HG03378 (cell line): Measurements from ENCODE around the gene SLC2A3.
"Not testable (repeated sequence)": the region's sequence is repeated elsewhere in the genome, so short reads cannot be mapped to it uniquely, and the experiment has no call there.

Experiments
- ATAC-seq: cut with Tn5 transposase; IDR thresholded peaks from one replicate; pipeline ENCODE4 v1.9.1; 2021; ENCODE audit warnings: mild to moderate bottlenecking, moderate library complexity; ENCODE audit not compliant: unreplicated experiment

The SLC2A3 gene

DNA sequence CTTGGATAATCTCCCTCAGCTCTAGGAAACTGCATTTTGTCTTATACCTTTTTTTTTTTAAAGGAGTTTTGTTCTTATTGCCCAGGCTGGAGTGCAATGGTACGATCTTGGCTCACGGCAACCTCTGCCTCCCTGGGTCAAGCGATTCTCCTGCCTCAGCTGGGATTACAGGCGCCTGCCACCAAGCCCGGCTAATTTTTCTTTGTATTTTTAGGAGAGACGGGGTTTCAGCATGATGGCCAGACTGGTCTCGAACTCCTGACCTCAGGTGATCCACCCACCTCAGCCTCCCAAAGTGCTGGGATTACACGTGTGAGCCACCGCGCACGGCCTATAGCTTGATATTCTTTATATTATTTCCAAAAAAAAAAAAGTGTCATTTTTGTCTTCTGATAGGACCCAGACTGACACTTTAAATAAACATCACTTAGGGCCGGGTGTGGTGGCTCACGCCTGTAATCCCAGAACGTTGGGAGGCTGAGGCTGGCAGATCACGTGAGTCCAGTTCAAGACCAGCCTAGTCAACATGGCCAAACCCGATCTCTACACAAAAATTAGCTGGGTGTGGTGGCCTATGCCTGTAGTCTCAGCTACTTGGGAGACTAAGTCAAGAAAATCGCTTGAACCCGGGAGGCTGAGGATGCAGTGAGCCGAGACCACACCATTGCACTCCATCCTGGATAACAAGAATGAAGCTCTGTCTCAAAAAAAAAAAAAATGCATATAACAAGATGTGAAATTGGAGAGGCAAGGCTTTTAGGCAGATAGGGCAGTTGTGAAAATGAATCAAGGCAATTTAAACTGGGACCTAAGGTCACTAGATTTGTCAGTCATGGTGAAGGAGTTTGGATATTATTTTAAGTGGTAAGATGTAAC is 18.4 kb downstream of the SLC2A3 start:
- ATAC-seq: no peak

DNA sequence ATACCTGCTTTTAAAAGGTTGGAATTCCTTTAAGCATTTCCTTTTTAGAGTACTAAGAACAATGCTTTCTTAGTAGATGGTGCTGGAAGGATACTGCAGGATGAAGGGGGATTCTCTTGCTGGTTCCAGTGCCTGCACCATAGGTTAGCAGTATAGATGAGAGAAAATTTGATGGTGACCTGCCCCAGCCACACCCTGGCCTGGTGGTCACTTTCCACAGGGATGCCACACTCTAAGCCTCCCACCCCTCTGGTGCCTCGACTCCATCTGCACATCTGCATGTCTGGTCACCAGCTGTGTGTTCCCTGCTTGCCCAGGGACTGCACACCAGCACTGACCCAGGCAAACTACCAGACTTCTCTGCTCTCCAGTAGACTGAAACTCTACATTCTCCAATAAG is 19.1 kb downstream of the SLC2A3 start:
- no peak for ATAC-seq

DNA sequence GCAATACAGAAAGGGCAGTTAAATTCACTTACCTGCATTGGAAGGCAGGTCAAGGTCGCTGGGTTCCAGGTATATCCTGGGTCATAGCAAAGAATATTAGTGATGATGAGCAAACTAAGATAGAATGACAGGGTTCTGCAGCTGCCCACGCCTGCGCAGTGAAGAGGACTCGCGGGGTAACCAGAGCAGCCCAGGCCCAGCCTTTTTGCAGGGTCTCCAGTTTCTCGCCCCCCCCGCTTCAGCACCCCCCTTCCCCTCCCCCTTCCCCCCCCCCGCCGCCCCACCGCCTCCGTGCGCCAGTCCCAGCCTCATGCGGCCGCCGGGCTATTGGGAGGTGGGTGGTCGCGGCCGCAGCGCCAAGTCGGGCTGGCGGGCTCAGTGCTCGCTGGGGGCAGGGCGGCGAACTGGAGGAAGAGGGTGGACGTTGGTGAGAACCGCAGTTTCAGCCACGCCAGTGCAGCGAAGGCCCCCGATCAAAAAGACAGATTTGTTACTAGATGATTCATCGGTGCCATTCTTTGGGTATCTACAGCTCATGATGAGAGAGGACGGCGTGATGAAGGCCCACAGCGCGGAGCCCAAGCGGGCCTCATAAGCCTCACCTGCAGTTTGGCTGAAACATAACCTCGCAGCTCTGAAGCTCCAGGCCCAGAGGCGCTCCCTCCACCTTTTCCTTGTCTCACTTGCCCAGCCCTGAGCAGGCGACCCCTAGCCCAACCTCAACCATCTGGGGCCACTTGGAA is 20.2 kb downstream of the SLC2A3 start:
- no peak for ATAC-seq

DNA sequence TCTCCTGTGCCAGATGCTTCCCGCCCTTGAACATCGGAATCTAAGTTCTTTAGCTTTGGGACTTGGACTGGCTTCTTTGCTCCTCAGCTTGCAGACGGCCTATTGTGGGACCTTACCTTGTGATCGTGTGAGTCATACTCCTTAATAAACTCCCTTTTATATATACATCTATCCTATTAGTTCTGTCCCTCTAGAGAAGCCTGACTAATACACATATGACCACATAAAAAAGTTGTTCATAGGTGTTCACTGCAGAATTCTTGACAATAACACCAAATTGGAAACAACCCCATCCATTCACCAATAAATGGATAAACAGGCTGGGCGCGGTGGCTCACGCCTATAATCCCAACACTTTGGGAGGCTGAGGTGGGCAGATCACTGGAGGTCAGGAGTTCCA is 25.9 kb downstream of the SLC2A3 start:
- ATAC-seq: not testable (repeated sequence)

DNA sequence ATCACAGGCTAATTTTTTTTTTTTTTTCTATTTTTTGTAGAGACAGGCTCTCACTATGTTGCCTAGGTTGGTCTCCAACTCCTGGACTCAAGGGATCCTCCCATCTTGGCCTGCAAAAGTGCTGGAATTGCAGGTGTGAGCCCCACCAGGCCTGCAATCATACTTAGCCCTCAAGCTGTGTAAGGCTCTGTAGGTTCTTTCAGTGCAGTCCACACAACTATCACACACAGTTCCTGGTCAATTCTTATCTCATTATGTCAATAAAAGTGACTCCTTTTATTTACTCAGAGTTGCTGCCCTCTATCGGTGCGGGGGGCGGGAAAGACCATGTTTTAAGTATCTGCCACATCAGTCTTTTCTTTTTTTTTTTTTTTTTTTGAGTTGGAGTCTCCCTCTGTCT is 29.0 kb downstream of the SLC2A3 start:
- no peak for ATAC-seq

DNA sequence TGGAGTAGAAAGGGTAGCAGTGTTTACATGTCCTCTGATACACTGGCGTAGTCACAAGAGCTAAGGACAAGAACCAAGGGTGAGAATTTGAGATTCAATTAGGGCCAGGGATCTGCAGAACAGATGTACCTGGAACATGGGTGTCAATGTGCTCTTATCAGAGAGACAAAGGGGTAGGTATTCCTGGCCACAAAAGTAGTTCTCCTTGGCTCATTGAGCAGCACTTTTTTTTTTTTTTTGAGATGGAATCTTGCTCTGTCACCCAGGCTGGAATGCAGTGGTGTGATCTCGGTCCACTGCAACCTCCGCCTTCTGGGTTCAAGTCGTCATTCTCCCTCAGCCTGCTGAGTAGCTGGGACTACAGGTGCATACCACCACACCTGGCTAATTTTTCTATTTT is 29.7 kb downstream of the SLC2A3 start:
- not testable (repeated sequence) for ATAC-seq

DNA sequence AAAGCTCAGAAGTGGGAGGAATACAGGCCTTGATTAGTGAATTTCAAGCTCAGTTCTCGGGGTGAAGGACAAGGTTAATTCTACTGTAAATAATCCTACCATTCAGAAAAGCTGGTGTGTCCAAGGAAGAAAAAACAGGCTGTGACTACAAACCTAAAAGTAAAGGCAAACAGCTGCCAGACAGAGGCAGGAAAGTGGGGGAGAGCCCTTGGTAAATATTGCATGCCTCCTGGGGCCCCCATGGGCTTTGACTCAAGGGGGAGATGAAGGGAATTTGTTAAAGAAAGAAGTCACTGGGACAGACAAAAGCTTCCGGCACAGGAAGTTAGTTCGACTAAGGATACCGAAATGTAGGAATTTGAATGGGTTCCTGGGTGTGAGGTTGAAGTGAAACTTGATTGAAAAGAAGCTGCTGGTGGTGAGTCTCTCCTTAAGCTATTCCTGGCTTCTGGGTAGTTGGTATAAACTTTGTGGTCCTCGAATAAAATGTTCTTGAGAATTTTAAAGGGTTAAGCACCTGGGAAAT is 30.3 kb downstream of the SLC2A3 start:
- ATAC-seq: not testable (repeated sequence)

DNA sequence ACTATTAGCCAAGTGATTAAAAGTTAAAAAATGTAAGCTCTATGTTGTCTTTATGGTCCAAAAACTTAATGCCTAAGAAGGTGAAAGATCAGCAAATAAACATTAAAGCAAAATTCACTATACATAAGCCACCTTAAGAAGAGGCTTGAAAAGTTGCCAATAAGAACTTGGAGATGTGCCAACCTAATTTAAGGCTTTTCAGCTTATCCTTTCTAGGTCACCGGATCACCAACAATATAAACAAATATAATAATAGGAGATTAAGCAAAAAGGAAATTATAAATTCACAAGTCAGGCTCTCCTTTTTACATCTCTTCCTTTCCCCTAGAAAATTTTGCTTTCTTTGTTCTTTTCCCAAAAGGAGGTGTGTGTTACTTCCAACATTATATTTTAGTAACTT is 30.9 kb downstream of the SLC2A3 start:
- no peak for ATAC-seq

DNA sequence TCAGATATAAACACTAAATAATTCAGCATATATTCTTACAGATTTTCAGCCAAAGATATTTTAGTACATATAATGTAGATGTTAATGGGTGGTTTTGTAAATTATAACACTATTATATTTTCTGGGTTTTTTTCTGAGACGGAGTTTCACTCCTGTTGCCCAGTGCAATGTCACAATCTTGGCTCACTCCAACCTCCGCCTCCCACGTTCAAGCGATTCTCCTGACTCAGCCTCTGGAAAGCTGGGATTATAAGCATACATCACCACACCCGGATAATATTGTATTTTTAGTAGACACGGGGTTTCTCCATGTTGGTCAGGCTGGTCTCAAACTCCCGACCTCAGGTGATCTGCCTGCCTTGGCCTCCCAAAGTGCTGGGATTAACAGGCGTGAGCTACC is 33.6 kb downstream of the SLC2A3 start:
- not testable (repeated sequence) for ATAC-seq

DNA sequence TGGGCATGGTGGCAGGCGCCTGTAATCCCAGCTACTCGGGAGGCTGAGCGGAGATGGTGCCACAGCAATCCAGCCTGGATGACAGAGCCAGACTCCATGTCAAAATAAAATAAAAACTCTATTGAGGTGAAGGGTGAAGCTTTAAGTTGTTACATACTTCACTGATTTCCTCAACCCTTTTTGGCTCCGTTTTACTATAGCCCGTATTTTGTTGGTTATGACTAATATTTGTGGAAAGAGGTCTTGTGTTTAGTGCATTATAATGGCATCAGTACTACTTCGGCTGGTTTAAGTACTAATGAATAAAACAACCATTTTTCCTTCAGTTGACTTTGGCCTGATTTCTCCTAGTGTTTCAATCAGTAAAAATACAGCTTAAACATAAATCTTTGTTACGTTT is 36.2 kb downstream of the SLC2A3 start:
- ATAC-seq: no peak

DNA sequence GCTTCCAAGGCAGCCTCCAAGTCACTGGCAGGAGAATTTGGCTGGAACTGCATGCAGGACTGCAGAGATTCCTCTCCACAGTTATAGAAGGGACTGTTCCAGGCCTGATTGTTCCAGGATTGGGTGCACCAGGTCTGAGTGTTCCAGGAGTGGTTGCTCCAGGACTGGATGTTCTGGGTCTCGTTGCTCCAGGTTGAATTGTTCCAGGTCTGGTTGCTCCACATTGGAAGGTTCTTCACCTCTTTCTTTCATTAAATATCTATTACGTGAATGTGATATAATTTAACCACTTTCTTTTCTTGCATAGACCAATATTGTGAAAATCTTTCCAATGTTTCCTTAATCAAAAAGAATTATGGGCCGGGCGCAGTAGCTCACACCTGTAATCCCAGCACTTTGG is 39.3 kb downstream of the SLC2A3 start:
- not testable (repeated sequence) for ATAC-seq

DNA sequence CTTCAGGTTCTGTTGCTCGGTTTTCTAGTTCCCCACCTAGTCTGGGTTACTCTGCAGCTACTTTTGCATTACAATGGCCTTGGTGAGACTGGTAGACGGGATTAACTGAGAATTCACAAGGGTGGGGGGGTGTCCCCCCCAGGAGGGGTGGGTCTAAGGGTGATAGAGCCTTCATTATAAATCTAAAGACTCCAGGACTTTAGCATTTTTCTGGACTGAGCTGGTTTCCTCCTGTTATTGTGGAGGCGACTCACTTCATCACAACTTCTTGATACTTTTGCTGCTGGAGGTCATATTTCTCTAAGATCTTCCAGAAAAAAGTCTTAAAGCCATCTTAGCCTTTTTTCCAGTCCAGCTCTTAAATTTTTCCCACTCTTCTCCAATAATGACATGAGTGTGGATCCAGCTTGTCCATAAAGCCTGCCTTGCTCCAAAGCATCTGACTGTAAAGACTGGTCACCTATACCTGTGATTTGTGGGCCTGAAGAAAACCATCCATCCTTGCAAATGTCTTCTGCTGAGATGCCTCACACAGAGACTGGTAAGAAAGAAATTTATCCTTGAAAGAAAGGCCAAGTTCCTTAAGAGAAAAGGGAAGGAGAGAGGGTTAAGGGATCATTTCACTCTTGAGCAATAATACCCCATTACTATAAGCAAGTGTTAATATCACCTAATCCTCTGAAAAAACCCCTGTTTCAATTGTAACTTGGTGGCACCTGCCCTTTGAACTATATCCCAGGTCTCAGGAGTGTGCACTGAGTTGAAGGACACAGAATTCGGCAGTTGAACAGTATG is 43.6 kb downstream of the SLC2A3 start:
- ATAC-seq: no peak

DNA sequence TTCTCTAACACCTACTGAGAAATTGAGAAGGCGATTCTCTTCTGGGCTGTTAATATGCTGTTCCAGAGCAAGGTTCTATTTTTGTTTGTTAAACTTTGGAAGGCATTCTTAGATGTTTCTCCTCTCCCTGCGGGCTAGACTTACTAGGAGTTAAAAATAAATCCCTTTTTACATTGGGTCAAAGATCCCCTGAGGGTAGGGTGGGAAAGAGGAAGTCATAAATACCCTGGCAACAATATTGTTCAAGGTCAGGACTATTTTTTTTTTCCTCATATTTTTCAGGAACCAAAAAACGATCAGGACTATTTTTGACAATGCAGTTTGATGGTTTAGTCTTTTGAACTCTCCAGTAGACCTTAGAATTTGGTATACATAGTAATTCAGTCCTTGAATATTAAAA is 51.3 kb downstream of the SLC2A3 start:
- no peak for ATAC-seq

DNA sequence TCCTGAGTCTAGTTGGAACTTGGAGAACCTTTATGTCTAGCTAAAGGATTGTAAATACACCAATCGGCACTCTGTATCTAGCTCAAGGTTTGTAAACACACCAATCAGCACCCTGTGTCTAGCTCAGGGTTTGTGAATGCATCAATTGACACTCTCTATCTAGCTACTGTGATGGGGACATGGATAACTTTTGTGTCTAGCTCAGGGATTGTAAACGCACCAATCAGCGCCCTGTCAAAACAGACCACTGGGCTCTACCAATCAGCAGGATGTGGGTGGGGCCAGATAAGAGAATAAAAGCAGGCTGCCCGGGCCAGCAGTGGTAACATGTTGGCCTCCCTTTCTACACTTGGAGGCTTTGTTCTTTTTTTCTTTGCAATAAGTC is 54.3 kb downstream of the SLC2A3 start:
- ATAC-seq: not testable (repeated sequence)

DNA sequence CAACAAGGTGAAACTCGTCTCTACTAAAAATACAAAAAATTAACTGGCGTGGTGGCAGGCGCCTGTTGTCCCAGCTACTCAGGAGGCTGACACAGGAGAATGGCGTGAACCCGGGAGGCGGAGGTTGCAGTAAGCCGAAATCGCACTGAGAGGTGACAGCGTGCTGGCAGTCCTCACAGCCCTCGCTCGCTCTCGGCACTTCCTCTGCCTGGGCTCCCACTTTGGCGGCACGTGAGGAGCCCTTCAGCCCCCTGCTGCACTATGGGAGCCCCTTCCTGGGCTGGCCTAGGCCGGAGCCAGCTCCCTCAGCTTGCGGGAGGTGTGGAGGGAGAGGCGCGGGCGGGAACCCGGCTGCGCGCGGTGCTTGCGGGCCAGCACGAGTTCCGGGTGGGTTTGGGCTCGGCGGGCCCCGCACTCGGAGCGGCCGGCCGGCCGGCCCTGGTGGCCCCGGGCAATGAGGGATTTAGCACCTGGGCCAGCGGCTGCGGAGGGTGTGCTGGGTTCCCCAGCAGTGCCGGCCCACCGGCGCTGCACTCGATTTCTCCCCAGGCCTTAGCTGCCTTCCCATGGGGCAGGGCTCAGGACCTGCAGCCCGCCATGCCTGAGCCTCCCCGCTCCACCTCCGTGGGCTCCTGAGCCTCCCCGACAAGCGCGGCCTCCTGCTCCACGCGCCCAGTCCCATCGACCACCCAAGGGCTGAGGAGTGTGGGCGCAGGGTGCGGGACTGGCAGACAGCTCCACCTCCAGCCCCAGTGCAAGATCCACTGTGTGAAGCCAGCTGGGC is 54.8 kb downstream of the SLC2A3 start:
- ATAC-seq: not testable (repeated sequence)

DNA sequence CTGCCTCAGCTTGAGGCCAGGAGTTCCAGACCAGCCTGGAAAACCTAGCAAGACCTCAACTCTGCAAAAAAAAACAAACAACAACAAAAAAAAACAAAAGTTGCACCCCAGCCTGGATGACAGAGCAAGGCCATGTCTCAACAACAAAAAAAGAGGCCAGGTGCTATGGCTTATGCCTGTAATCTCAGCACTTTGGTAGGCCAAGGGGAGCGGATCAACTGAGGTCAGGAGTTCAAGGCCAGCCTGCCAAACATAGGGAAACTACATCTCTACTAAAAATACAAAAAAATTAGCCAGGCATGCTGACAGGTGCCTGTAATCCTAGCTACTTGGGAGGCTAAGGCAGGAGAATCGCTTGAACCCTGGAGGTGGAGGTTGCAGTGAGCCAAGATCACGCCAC is 56.7 kb downstream of the SLC2A3 start:
- no peak for ATAC-seq

DNA sequence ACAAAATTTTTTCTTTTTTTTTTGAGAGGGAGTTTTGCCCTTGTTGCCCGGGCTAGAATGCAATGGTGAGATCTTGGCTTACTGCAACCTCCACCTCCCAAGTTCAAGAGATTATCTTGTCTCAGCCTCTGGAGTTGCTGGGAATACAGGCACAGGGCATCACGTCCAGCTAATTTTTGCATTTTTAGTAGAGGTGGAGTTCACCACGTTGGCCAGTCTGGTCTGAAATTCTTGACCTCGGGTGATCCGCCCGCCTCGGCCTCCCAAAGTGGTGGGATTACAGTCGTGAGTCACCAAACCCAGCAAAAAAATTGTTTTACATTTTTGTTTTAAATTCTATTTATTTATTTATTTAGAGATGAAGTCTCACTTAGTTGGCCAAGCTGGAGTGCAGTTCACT is 58.6 kb downstream of the SLC2A3 start:
- ATAC-seq: no peak

DNA sequence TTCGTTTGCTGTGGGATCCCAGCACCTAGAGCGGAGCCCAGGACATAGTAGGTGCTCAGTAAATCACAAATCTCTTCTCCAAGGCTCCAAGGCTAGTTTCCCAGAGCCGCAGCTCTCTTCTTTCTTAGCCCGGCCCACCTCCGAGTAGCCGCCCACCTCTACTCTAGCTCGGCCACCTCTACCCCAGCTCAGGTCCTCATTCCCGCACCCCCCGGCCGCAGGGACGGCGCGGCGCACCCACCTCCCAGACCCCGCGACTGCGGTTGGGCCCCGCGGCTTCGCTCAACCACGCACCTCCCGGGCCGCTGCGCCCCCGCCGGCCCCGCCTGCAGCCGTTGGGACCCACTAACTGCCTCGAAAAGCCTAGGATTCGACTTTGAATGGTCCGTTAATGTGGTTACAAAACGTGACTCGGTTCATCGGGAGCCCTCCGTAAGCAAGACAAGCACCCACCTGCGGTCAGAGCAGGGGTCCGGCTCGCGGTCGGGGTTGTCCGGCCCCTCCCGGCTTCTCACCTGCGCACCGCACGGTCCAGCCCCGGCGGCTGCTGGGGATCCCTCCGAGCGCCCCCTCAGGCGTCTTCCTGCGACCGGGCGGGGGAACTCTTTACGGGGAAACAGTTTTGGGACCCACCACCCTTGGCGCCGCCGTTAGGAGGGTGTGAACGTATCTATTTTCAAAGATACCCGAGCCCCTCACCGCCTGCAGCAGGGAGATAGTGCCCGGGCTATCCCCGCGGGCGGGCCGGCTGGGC is 63.2 kb downstream of the SLC2A3 start, which contains the start of gene SLC2A14:
TSS of gene SLC2A14 (minus strand) at position 350 of the 754 bp plus-strand sequence. CDS start 3,035 bp downstream, outside the sequence.
- ATAC-seq: no peak

DNA sequence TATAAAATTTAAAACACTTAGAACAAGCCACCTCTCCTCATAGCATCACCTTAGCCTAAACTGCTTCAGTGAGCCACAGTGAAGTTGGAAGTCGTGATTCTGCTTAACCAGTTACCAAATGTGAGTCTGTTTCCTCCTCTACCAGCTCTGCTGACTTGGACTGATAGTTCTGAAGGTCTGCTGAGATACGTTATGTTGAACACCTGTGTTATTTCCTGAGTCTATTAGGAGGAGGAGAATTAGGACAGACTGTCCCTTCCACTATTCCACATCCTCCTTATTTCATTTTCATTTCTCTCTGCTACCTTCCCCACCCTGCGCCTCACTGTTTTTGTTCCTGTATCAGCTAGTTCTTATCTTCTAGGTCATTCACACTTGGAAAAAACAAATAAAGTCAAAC is 65.7 kb downstream of the SLC2A3 start:
- no peak for ATAC-seq
